Measurements from ENCODE around the gene CEP85L. TPM values are rescaled to one million over a fixed set of nuclear protein-coding genes. Genes with fewer than 3 reads are reported as not detected.

The CEP85L gene
- total and polyA plus RNA-seq, 2 experiments from 2014 or later: 9.1 to 10.1 TPM

- Histone ChIP-seq H3K36me3 (ENCODE audit: insufficient read depth) (no peaks in the 10 kb centered on the region), H3K4me1 (ENCODE audit: insufficient read depth) (no peaks in the 10 kb centered on the region), H4K20me1 (replicated peaks; ENCODE audit: insufficient read depth) (no peaks in the 10 kb centered on the region), H2AFZ (no peak overlapping the region), H3K4me2 (no peak overlapping the region), H3K4me3 (no peak overlapping the region), H3F3A (replicated peaks; ENCODE audit: low read depth) (no peaks in the 10 kb centered on the region), H3K9me2 (ENCODE audit: insufficient read depth) (no peaks in the 10 kb centered on the region), H3K79me2 (replicated peaks; ENCODE audit: insufficient read depth) (peaks cover 7% of the 10 kb centered on the region), H3K27ac (ENCODE audit: low read depth) (no peak overlapping the region), H3K27me3 (ENCODE audit: insufficient read depth) (no peaks in the 10 kb centered on the region)
- H3K27ac Mint-ChIP-seq: no peak overlapping the region
- TF ChIP-seq ZNF114 (CRISPR knock-in tag; IDR thresholded peaks at IDR 0.05) (no peak), ZNF331 (CRISPR knock-in tag; IDR thresholded peaks at IDR 0.05; ENCODE audit: low read depth) (no peak), POLR2AphosphoS5 (IDR thresholded peaks at IDR 0.05; ENCODE audit: low read depth) (no peak), ZNF462 (CRISPR knock-in tag; IDR thresholded peaks at IDR 0.05) (no peak), ETS1 (IDR thresholded peaks at IDR 0.05) (no peak), STAT1 (IDR thresholded peaks at IDR 0.05; ENCODE audit: unreplicated experiment) (no peak), JUNB (IDR thresholded peaks at IDR 0.05; ENCODE audit: unreplicated experiment) (no peak), CTCF (conservative IDR thresholded peaks at IDR 0.05; ENCODE audit: low read depth in 2 of 2) (no peak), EZH2phosphoT487 (IDR thresholded peaks at IDR 0.05; ENCODE audit: unreplicated experiment) (no peak), NANOG (IDR thresholded peaks at IDR 0.05; ENCODE audit: borderline replicate concordance) (no peak), CREB1 (CRISPR knock-in tag; IDR thresholded peaks at IDR 0.05; ENCODE audit: low read depth) (no peak), EZH2 (IDR thresholded peaks at IDR 0.05; ENCODE audit: low read depth, unreplicated experiment) (no peak), REST (IDR thresholded peaks at IDR 0.05; ENCODE audit: unreplicated experiment) (no peak)
- H3K4me3 Mint-ChIP-seq: no peak overlapping the region
- H3K4me1 Mint-ChIP-seq: no peaks in the 10 kb centered on the region
- no peak for DNase-seq (ENCODE audit: low spot score)
- no peaks in the 10 kb centered on the region for H3K36me3 Mint-ChIP-seq (ENCODE audit: low read depth)
- no peaks in the 10 kb centered on the region for H3K27me3 Mint-ChIP-seq (ENCODE audit: insufficient read depth, low read depth, poor library complexity)
- H3K9me3 Mint-ChIP-seq: no peaks in the 10 kb centered on the region; the same call in 2 of the 3 replicates
- ATAC-seq: no peak
Measured at GRCh38 chr6:118536478-118536877, 114.9 kb downstream of the CEP85L start.
